ENCODE data around the gene NPAS3. TPM values are rescaled to one million over a fixed set of nuclear protein-coding genes. Genes with fewer than 3 reads are reported as not detected.

NPAS3 gene
- polyA plus RNA-seq, 4 donors, result 0.30 to 0.81 (median 0.62) TPM; not detected in 1

- no peaks in the 10 kb centered on the region for H3K36me3 ChIP-seq (ENCODE audit: control insufficient read depth in 3 of 3, insufficient read depth in 2 of 3, low read depth in 1 of 3, low read length in 3 of 3)
- no peaks in the 10 kb centered on the region for H3K27me3 ChIP-seq (ENCODE audit: control insufficient read depth in 3 of 3, insufficient read depth in 3 of 3, low read length in 3 of 3)
- no peak overlapping the region for H3K27ac ChIP-seq (ENCODE audit: low read depth in 1 of 3, low read length in 2 of 3)
- no peaks in the 10 kb centered on the region for H3K4me1 ChIP-seq (ENCODE audit: control insufficient read depth in 3 of 3, insufficient read depth in 2 of 3, low read depth in 1 of 3, low read length in 2 of 3)
- WGBS, 3 donors, result 68 to 82% (median 74%) methylated on average over 2 of the region's 2 CpGs
- DNase-seq, result no peak
- no peak overlapping the region for H3K4me3 ChIP-seq (ENCODE audit: low read depth in 1 of 3, low read length in 3 of 3)
- no peak for FAIRE-seq
- H3K9me3 ChIP-seq (ENCODE audit: control insufficient read depth in 2 of 2, insufficient read depth in 1 of 2, low read depth in 1 of 2, low read length in 1 of 2), result peaks cover 0 to 3% of the 10 kb centered on the region in 2 donors
Observed at GRCh38 chr14:33201116-33201515, 262.4 kb downstream of the NPAS3 start.

GRCh38 chr14:33206981-33207380, 268.3 kb downstream of the NPAS3 start:
- DNase-seq, result no peak
- no peak for FAIRE-seq
- no peak overlapping the region for H3K4me3 ChIP-seq (ENCODE audit: low read depth in 1 of 3, low read length in 3 of 3)
- H3K27ac ChIP-seq (ENCODE audit: low read depth in 1 of 3, low read length in 2 of 3), result no peak overlapping the region
- no peaks in the 10 kb centered on the region for H3K9me3 ChIP-seq (ENCODE audit: control insufficient read depth in 2 of 2, insufficient read depth in 1 of 2, low read depth in 1 of 2, low read length in 1 of 2)
- H3K27me3 ChIP-seq (ENCODE audit: control insufficient read depth in 3 of 3, insufficient read depth in 3 of 3, low read length in 3 of 3), result no peaks in the 10 kb centered on the region
- WGBS, 3 donors, result 65 to 68% (median 67%) methylated on average over 5 of the region's 5 CpGs
- H3K36me3 ChIP-seq (ENCODE audit: control insufficient read depth in 3 of 3, insufficient read depth in 2 of 3, low read depth in 1 of 3, low read length in 3 of 3), result no peaks in the 10 kb centered on the region
- H3K4me1 ChIP-seq (ENCODE audit: control insufficient read depth in 3 of 3, insufficient read depth in 2 of 3, low read depth in 1 of 3, low read length in 2 of 3), result no peaks in the 10 kb centered on the region

- no peak for FAIRE-seq
- no peak for DNase-seq
- Histone ChIP-seq H3K27me3 (ENCODE audit: control insufficient read depth in 3 of 3, insufficient read depth in 3 of 3, low read length in 3 of 3) (no peaks in the 10 kb centered on the region), H3K4me3 (ENCODE audit: low read depth in 1 of 3, low read length in 3 of 3) (no peak overlapping the region), H3K4me1 (ENCODE audit: control insufficient read depth in 3 of 3, insufficient read depth in 2 of 3, low read depth in 1 of 3, low read length in 2 of 3) (no peaks in the 10 kb centered on the region), H3K9me3 (ENCODE audit: control insufficient read depth in 2 of 2, insufficient read depth in 1 of 2, low read depth in 1 of 2, low read length in 1 of 2) (no peaks in the 10 kb centered on the region), H3K36me3 (ENCODE audit: control insufficient read depth in 3 of 3, insufficient read depth in 2 of 3, low read depth in 1 of 3, low read length in 3 of 3) (no peaks in the 10 kb centered on the region), H3K27ac (ENCODE audit: low read depth in 1 of 3, low read length in 2 of 3) (no peak overlapping the region)
- WGBS, 3 donors, result 69 to 75% (median 72%) methylated on average over 1 of the region's 1 CpG
Observed at GRCh38 chr14:33207467-33208017, 268.9 kb downstream of the NPAS3 start.

- Histone ChIP-seq H3K36me3 (ENCODE audit: control insufficient read depth in 3 of 3, insufficient read depth in 2 of 3, low read depth in 1 of 3, low read length in 3 of 3) (no peaks in the 10 kb centered on the region), H3K27me3 (ENCODE audit: control insufficient read depth in 3 of 3, insufficient read depth in 3 of 3, low read length in 3 of 3) (no peaks in the 10 kb centered on the region), H3K4me1 (ENCODE audit: control insufficient read depth in 3 of 3, insufficient read depth in 2 of 3, low read depth in 1 of 3, low read length in 2 of 3) (no peaks in the 10 kb centered on the region), H3K4me3 (ENCODE audit: low read depth in 1 of 3, low read length in 3 of 3) (no peak overlapping the region), H3K27ac (ENCODE audit: low read depth in 1 of 3, low read length in 2 of 3) (no peak overlapping the region), H3K9me3 (ENCODE audit: control insufficient read depth in 2 of 2, insufficient read depth in 1 of 2, low read depth in 1 of 2, low read length in 1 of 2) (no peaks in the 10 kb centered on the region)
- peak in 1 of 2 donors; percentile 11 for DNase-seq
- no peak for FAIRE-seq
Observed at GRCh38 chr14:33210311-33210710, 271.6 kb downstream of the NPAS3 start.

GRCh38 chr14:33218026-33218425, 279.3 kb downstream of the NPAS3 start:
- H3K27me3 ChIP-seq (ENCODE audit: control insufficient read depth in 3 of 3, insufficient read depth in 3 of 3, low read length in 3 of 3), result no peaks in the 10 kb centered on the region
- no peak overlapping the region for H3K27ac ChIP-seq (ENCODE audit: low read depth in 1 of 3, low read length in 2 of 3)
- H3K4me1 ChIP-seq (ENCODE audit: control insufficient read depth in 3 of 3, insufficient read depth in 2 of 3, low read depth in 1 of 3, low read length in 2 of 3), result no peaks in the 10 kb centered on the region
- no peaks in the 10 kb centered on the region for H3K36me3 ChIP-seq (ENCODE audit: control insufficient read depth in 3 of 3, insufficient read depth in 2 of 3, low read depth in 1 of 3, low read length in 3 of 3)
- DNase-seq, result no peak
- FAIRE-seq, result no peak
- 51 to 62% (median 57%) methylated on average over 2 of the region's 2 CpGs for whole genome bisulfite sequencing, 3 donors
- H3K9me3 ChIP-seq (ENCODE audit: control insufficient read depth in 2 of 2, insufficient read depth in 1 of 2, low read depth in 1 of 2, low read length in 1 of 2), result no peaks in the 10 kb centered on the region
- no peak overlapping the region for H3K4me3 ChIP-seq (ENCODE audit: low read depth in 1 of 3, low read length in 3 of 3)

- H3K9me3 ChIP-seq (ENCODE audit: control insufficient read depth in 2 of 2, insufficient read depth in 1 of 2, low read depth in 1 of 2, low read length in 1 of 2), result no peaks in the 10 kb centered on the region
- WGBS, 3 donors, result 69 to 90% (median 77%) methylated on average over 4 of the region's 4 CpGs
- H3K4me1 ChIP-seq (ENCODE audit: control insufficient read depth in 3 of 3, insufficient read depth in 2 of 3, low read depth in 1 of 3, low read length in 2 of 3), result no peaks in the 10 kb centered on the region
- no peak overlapping the region for H3K4me3 ChIP-seq (ENCODE audit: low read depth in 1 of 3, low read length in 3 of 3)
- no peaks in the 10 kb centered on the region for H3K27me3 ChIP-seq (ENCODE audit: control insufficient read depth in 3 of 3, insufficient read depth in 3 of 3, low read length in 3 of 3)
- no peak for FAIRE-seq
- H3K36me3 ChIP-seq (ENCODE audit: control insufficient read depth in 3 of 3, insufficient read depth in 2 of 3, low read depth in 1 of 3, low read length in 3 of 3), result no peaks in the 10 kb centered on the region
- no peak overlapping the region for H3K27ac ChIP-seq (ENCODE audit: low read depth in 1 of 3, low read length in 2 of 3)
- DNase-seq, result no peak
Observed at GRCh38 chr14:33219957-33220356, 281.3 kb downstream of the NPAS3 start.

GRCh38 chr14:33229269-33229929, 290.7 kb downstream of the NPAS3 start:
- Histone ChIP-seq H3K4me3 (ENCODE audit: low read depth in 1 of 3, low read length in 3 of 3) (no peak overlapping the region), H3K27ac (ENCODE audit: low read depth in 1 of 3, low read length in 2 of 3) (no peak overlapping the region), H3K4me1 (ENCODE audit: control insufficient read depth in 3 of 3, insufficient read depth in 2 of 3, low read depth in 1 of 3, low read length in 2 of 3) (peaks cover 0 to 6% (median 0%) of the 10 kb centered on the region in 3 donors), H3K27me3 (ENCODE audit: control insufficient read depth in 3 of 3, insufficient read depth in 3 of 3, low read length in 3 of 3) (no peaks in the 10 kb centered on the region), H3K9me3 (ENCODE audit: control insufficient read depth in 2 of 2, insufficient read depth in 1 of 2, low read depth in 1 of 2, low read length in 1 of 2) (no peaks in the 10 kb centered on the region), H3K36me3 (ENCODE audit: control insufficient read depth in 3 of 3, insufficient read depth in 2 of 3, low read depth in 1 of 3, low read length in 3 of 3) (no peaks in the 10 kb centered on the region)
- 58 to 67% (median 65%) methylated on average over 10 of the region's 10 CpGs for WGBS, 3 donors
- DNase-seq, result peak in 1 of 2 donors; percentile 2
- FAIRE-seq, result no peak

- no peaks in the 10 kb centered on the region for H3K27me3 ChIP-seq (ENCODE audit: control insufficient read depth in 3 of 3, insufficient read depth in 3 of 3, low read length in 3 of 3)
- WGBS, 3 donors, result 32 to 49% (median 37%) methylated on average over 3 of the region's 3 CpGs
- no peaks in the 10 kb centered on the region for H3K9me3 ChIP-seq (ENCODE audit: control insufficient read depth in 2 of 2, insufficient read depth in 1 of 2, low read depth in 1 of 2, low read length in 1 of 2)
- H3K4me3 ChIP-seq (ENCODE audit: low read depth in 1 of 3, low read length in 3 of 3), result no peak overlapping the region
- DNase-seq (no peak), FAIRE-seq (no peak)
- H3K36me3 ChIP-seq (ENCODE audit: control insufficient read depth in 3 of 3, insufficient read depth in 2 of 3, low read depth in 1 of 3, low read length in 3 of 3), result no peaks in the 10 kb centered on the region
- no peak overlapping the region for H3K27ac ChIP-seq (ENCODE audit: low read depth in 1 of 3, low read length in 2 of 3)
- peaks cover 0 to 6% (median 0%) of the 10 kb centered on the region in 3 donors for H3K4me1 ChIP-seq (ENCODE audit: control insufficient read depth in 3 of 3, insufficient read depth in 2 of 3, low read depth in 1 of 3, low read length in 2 of 3)
Observed at GRCh38 chr14:33230021-33230420, 291.3 kb downstream of the NPAS3 start.

GRCh38 chr14:33232031-33232430, 293.4 kb downstream of the NPAS3 start:
- FAIRE-seq (no peak), DNase-seq (no peak)
- Histone ChIP-seq H3K4me3 (ENCODE audit: low read depth in 1 of 3, low read length in 3 of 3) (no peak overlapping the region), H3K4me1 (ENCODE audit: control insufficient read depth in 3 of 3, insufficient read depth in 2 of 3, low read depth in 1 of 3, low read length in 2 of 3) (peaks cover 0 to 6% (median 0%) of the 10 kb centered on the region in 3 donors), H3K36me3 (ENCODE audit: control insufficient read depth in 3 of 3, insufficient read depth in 2 of 3, low read depth in 1 of 3, low read length in 3 of 3) (no peaks in the 10 kb centered on the region), H3K27me3 (ENCODE audit: control insufficient read depth in 3 of 3, insufficient read depth in 3 of 3, low read length in 3 of 3) (no peaks in the 10 kb centered on the region), H3K9me3 (ENCODE audit: control insufficient read depth in 2 of 2, insufficient read depth in 1 of 2, low read depth in 1 of 2, low read length in 1 of 2) (no peaks in the 10 kb centered on the region), H3K27ac (ENCODE audit: low read depth in 1 of 3, low read length in 2 of 3) (no peak overlapping the region)
- WGBS, 3 donors, result 85 to 91% (median 87%) methylated on average over 3 of the region's 3 CpGs
